KMS-11 (cell line): Measurements from ENCODE around the gene CALR3.
"Not testable (repeated sequence)": the region's sequence is repeated elsewhere in the genome, so short reads cannot be mapped to it uniquely, and the experiment has no call there.

Experiments
- H2AFZ ChIP-seq: fragments of 200-600 bp; sonication (generic); 2 replicates; pipeline ENCODE4 v1.6.1; 2016; ENCODE audit warnings: antibody characterized with exemption, mixed run types, low read depth
- H3K27ac ChIP-seq: fragments of 200-600 bp; sonication (generic); 2 replicates; pipeline ENCODE4 v1.6.1; 2016; ENCODE audit warnings: mild to moderate bottlenecking, mixed run types
- H3K27me3 ChIP-seq: fragments of 200-600 bp; sonication (generic); 2 replicates; pipeline ENCODE4 v1.6.1; 2017; ENCODE audit warnings: mild to moderate bottlenecking, low read depth, mixed run types, moderate library complexity; ENCODE audit not compliant: insufficient read depth
- H3K36me3 ChIP-seq: fragments of 200-600 bp; sonication (generic); 2 replicates; pipeline ENCODE4 v1.6.1; 2017; ENCODE audit warnings: mild to moderate bottlenecking, mixed run types; ENCODE audit not compliant: insufficient read depth
- H3K4me1 ChIP-seq: fragments of 200-600 bp; sonication (generic); 2 replicates; pipeline ENCODE4 v1.6.1; 2016; ENCODE audit warnings: mild to moderate bottlenecking, low read depth, mixed run types; ENCODE audit not compliant: poor library complexity, severe bottlenecking
- H3K4me2 ChIP-seq: fragments of 200-600 bp; sonication (generic); 2 replicates; pipeline ENCODE4 v1.7.0; 2016; ENCODE audit warnings: mild to moderate bottlenecking, mixed run types
- H3K4me3 ChIP-seq: fragments of 200-600 bp; sonication (generic); IDR thresholded peaks from 2 replicates; pipeline ENCODE4 v1.6.1; 2017; ENCODE audit warnings: low read depth, low read length, mixed read lengths; ENCODE audit not compliant: insufficient read depth
- H3K79me2 ChIP-seq: fragments of 200-600 bp; sonication (generic); 2 replicates; pipeline ENCODE4 v1.6.1; 2016; ENCODE audit warnings: low read depth, mixed run types; ENCODE audit not compliant: insufficient read depth
- H3K9ac ChIP-seq: fragments of 200-600 bp; sonication (generic); 2 replicates; pipeline ENCODE4 v1.6.1; 2016; ENCODE audit warnings: mild to moderate bottlenecking, mixed run types
- H4K20me1 ChIP-seq: fragments of 200-600 bp; sonication (generic); 2 replicates; pipeline ENCODE4 v1.6.1; 2016; ENCODE audit warnings: mild to moderate bottlenecking, mixed run types; ENCODE audit not compliant: insufficient read depth
- TF ChIP-seq, protein P1 (sequence below): fragments of 200-600 bp; sonication (generic); conservative IDR thresholded peaks from 2 replicates; pipeline ENCODE4 v1.6.1; 2017; ENCODE audit warnings: low read depth, mild to moderate bottlenecking, antibody characterized with exemption, low read length, moderate library complexity, mixed read lengths

The CALR3 gene

GRCh38 chr19:16509141-16510061, 13.4 kb upstream of the CALR3 start:
- Histone ChIP-seq H4K20me1 (no peaks in the 10 kb centered on the region), H3K4me1 (no peaks in the 10 kb centered on the region), H3K36me3 (no peaks in the 10 kb centered on the region), H3K9ac (no peak overlapping the region), H3K4me3 (no peak overlapping the region), H3K79me2 (no peaks in the 10 kb centered on the region), H3K27me3 (no peaks in the 10 kb centered on the region), H3K27ac (no peak overlapping the region), H2AFZ (no peak overlapping the region), H3K4me2 (no peak overlapping the region)
- TF ChIP-seq, protein P1, sequence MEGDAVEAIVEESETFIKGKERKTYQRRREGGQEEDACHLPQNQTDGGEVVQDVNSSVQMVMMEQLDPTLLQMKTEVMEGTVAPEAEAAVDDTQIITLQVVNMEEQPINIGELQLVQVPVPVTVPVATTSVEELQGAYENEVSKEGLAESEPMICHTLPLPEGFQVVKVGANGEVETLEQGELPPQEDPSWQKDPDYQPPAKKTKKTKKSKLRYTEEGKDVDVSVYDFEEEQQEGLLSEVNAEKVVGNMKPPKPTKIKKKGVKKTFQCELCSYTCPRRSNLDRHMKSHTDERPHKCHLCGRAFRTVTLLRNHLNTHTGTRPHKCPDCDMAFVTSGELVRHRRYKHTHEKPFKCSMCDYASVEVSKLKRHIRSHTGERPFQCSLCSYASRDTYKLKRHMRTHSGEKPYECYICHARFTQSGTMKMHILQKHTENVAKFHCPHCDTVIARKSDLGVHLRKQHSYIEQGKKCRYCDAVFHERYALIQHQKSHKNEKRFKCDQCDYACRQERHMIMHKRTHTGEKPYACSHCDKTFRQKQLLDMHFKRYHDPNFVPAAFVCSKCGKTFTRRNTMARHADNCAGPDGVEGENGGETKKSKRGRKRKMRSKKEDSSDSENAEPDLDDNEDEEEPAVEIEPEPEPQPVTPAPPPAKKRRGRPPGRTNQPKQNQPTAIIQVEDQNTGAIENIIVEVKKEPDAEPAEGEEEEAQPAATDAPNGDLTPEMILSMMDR: no peak

DNA sequence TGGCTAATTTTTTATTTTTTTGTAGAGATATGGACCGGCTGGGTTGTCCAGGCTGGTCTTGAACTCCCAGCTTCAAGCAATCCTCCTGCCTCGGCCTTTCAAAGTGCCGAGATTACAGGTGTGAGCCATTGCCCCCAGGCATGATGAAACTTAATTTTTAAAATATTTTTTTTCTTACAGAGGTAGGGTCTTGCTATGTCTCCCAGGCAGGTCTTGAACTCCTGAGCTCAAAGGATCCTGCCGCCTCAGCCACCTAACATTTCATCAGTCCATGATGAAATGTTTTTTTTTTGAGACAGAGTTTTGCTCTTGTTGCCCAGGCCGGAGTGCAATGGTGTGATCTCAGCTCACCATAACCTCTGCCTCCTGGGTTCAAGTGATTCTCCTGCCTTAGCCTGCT, 12.6 kb upstream of the CALR3 start:
- no peaks in the 10 kb centered on the region for H3K4me1 ChIP-seq
- no peak overlapping the region for H3K4me3 ChIP-seq
- H3K9ac ChIP-seq: no peak overlapping the region
- no peaks in the 10 kb centered on the region for H3K36me3 ChIP-seq
- H3K4me2 ChIP-seq: no peak overlapping the region
- no peaks in the 10 kb centered on the region for H3K27me3 ChIP-seq
- no peak overlapping the region for H2AFZ ChIP-seq
- H4K20me1 ChIP-seq: no peaks in the 10 kb centered on the region
- TF ChIP-seq, protein P1: no peak
- H3K79me2 ChIP-seq: no peaks in the 10 kb centered on the region
- no peak overlapping the region for H3K27ac ChIP-seq

DNA sequence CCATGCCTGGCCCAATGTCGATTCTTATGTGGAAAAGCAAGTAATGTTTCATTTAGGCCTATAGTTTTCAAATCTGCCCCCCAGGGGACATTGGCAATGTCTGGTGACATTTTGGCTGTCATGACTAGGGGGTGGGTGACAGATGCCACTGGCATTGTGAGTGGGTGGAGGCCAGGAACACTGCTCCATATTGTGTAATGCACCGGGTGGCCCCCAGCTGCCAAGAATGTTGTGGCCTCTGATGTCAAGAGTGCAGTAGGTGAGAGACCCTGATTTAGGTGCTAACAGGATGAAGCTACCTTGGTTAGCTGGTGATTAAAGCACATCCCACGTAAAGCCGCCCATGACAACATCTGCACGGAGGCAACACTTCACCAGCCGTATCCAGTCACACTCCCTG, 11.0 kb upstream of the CALR3 start:
- Histone ChIP-seq H3K4me3 (no peak overlapping the region), H3K4me1 (no peaks in the 10 kb centered on the region), H3K4me2 (no peak overlapping the region), H3K79me2 (no peaks in the 10 kb centered on the region), H4K20me1 (no peaks in the 10 kb centered on the region), H3K36me3 (no peaks in the 10 kb centered on the region), H3K9ac (no peak overlapping the region), H3K27me3 (no peaks in the 10 kb centered on the region), H3K27ac (no peak overlapping the region), H2AFZ (no peak overlapping the region)
- TF ChIP-seq, protein P1: no peak

- H2AFZ ChIP-seq, H3K4me2 ChIP-seq: not testable (repeated sequence)
Observed at GRCh38 chr19:16506161-16506560, 10.2 kb upstream of the CALR3 start.

DNA sequence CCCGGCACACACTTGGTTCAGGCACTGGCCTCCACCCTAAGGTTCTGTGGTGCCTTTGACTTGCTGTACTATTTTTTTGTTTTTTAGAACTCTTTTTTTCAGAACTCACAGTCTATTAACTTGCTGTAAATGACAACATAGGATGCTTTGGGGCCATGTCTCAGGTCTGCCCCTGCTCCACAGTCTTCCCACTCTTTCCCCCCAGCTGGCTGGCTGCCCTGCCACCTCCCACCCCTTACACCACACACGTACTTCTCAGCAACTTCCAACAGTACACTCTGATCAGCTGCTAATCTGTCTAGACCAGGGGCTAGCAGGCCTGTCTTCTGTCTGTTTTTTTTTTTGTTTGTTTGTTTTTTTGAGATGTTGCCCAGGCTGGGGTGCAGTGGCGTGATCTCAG, 8.3 kb upstream of the CALR3 start:
- Histone ChIP-seq H3K27me3 (no peaks in the 10 kb centered on the region), H3K9ac (no peak overlapping the region), H3K4me1 (no peaks in the 10 kb centered on the region), H2AFZ (no peak overlapping the region), H3K4me3 (no peak overlapping the region), H3K4me2 (no peak overlapping the region), H4K20me1 (no peaks in the 10 kb centered on the region), H3K79me2 (no peaks in the 10 kb centered on the region), H3K36me3 (no peaks in the 10 kb centered on the region), H3K27ac (no peak overlapping the region)
- TF ChIP-seq, protein P1: no peak

More at GRCh38 chr19:16506161-16506560, 10.2 kb upstream of the CALR3 start:
- not testable (repeated sequence) for H3K9ac ChIP-seq, H3K4me3 ChIP-seq, H3K4me1 ChIP-seq, H3K27me3 ChIP-seq, H3K79me2 ChIP-seq, H3K36me3 ChIP-seq, H3K27ac ChIP-seq, H4K20me1 ChIP-seq
